Nephron (organoid): ENCODE data around the gene ISG15.
A peak's percentile ranks its signal among the peaks of the same experiment; 100 is the strongest.

Source experiments
- H3K27ac Mint-ChIP-seq, 3 experiments: 2 replicates each; pipeline ENCODE4 v1.8.0; 2020; ENCODE audit warnings: mixed read lengths in 3 of 3, mild to moderate bottlenecking in 2 of 3, moderate library complexity in 1 of 3
- H3K27me3 Mint-ChIP-seq: 2 replicates; pipeline ENCODE4 v1.8.0; 2021; ENCODE audit warnings: low read depth, mild to moderate bottlenecking, moderate library complexity, mixed read lengths
- H3K36me3 Mint-ChIP-seq: 2 replicates; pipeline ENCODE4 v1.8.0; 2020; ENCODE audit warnings: low read depth, mixed read lengths
- H3K4me1 Mint-ChIP-seq: 2 replicates; pipeline ENCODE4 v1.8.0; 2020; ENCODE audit warnings: mixed read lengths
- H3K4me3 Mint-ChIP-seq, 3 experiments: 2 replicates each; pipeline ENCODE4 v1.8.0; 2020; ENCODE audit warnings: mild to moderate bottlenecking in 3 of 3, mixed read lengths in 3 of 3, moderate library complexity in 2 of 3
- H3K9me3 Mint-ChIP-seq: 2 replicates; pipeline ENCODE4 v1.8.0; 2020; ENCODE audit warnings: mixed read lengths
- TF ChIP-seq, protein P1 (sequence below), 3 experiments: fragments of 200-600 bp; sonication (generic); IDR thresholded peaks; one replicate each; pipeline ENCODE4 v1.5.0; 2021; ENCODE audit warnings: antibody characterized with exemption in 3 of 3; ENCODE audit not compliant: unreplicated experiment in 3 of 3

The ISG15 gene

DNA sequence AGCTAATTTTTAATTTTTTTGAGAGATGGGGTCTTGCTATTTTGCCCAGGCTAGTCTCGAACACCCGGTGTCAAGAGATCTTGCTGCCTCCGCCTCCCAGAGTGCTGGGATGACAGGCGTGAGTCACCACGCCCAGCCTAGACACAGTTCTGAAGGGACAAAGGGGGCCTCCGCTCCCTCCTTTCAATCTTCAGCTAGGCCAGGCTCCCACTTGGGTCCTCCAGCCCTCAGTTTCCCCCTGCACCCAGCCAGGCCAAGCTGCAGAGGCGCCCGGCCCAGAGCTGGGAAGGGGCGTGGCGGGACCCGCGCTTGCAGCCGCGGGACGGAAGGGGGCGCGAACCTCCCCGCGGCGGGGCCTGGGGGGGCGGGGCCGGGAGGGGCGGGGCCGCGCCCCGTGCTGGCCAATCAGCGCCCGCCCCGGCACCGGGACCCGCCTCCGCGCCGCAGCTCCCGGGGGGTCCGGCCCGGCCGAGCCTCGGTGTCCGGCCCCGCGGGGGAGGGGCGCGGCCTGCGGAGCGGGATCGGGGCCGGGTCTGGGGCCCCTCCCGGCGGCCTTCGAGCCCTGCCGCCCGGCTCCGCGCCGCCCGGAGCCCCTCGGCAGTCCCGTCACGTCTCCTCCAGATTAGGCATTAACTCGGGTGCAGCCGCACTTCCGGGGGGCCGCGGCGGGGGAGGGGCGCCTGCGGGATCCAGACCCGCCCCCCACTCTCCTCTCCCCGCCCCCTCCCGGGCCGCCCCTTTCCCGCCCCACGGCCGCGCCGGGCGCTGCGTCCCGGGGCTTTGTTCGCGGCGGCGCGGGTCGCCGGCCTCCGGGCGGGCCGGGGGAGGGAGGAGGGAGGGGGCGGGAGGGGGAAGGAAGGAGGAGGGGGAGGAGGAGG lies 6.1 kb downstream of the ISG15 start:
- no peaks in the 10 kb centered on the region for H3K27me3 Mint-ChIP-seq
- H3K4me1 Mint-ChIP-seq = peaks cover 21% of the 10 kb centered on the region
- no peaks in the 10 kb centered on the region for H3K9me3 Mint-ChIP-seq
- H3K27ac Mint-ChIP-seq = peak overlapping the region in 1 of 3 experiments; percentile 41
- H3K36me3 Mint-ChIP-seq = no peaks in the 10 kb centered on the region
- TF ChIP-seq, protein P1, sequence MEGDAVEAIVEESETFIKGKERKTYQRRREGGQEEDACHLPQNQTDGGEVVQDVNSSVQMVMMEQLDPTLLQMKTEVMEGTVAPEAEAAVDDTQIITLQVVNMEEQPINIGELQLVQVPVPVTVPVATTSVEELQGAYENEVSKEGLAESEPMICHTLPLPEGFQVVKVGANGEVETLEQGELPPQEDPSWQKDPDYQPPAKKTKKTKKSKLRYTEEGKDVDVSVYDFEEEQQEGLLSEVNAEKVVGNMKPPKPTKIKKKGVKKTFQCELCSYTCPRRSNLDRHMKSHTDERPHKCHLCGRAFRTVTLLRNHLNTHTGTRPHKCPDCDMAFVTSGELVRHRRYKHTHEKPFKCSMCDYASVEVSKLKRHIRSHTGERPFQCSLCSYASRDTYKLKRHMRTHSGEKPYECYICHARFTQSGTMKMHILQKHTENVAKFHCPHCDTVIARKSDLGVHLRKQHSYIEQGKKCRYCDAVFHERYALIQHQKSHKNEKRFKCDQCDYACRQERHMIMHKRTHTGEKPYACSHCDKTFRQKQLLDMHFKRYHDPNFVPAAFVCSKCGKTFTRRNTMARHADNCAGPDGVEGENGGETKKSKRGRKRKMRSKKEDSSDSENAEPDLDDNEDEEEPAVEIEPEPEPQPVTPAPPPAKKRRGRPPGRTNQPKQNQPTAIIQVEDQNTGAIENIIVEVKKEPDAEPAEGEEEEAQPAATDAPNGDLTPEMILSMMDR (IDR thresholded peaks at IDR 0.05; ENCODE audit: unreplicated experiment in 3 of 3) = peak; percentile 42 to 55 (median 53)
- H3K4me3 Mint-ChIP-seq = peak overlapping the region; percentile 27 to 66 (median 64)

DNA sequence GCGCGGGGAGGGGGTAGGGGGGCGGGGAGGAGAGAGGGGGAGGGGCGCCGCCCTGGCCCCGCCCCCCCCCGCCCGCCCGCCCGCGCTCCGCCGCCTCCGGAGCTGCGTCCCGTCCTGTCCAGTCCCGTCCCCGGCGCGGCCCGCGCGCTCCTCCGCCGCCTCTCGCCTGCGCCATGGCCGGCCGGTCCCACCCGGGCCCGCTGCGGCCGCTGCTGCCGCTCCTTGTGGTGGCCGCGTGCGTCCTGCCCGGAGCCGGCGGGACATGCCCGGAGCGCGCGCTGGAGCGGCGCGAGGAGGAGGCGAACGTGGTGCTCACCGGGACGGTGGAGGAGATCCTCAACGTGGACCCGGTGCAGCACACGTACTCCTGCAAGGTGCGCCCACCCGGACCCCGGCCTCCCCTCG lies 6.7 kb downstream of the ISG15 start, which contains the start of gene AGRN:
AGRN (plus strand) TSS at position 121 of the 405 bp plus-strand sequence; CDS start at position 174, 53 bp downstream.
- H3K36me3 Mint-ChIP-seq = no peaks in the 10 kb centered on the region
- TF ChIP-seq, protein P1 (IDR thresholded peaks at IDR 0.05; ENCODE audit: unreplicated experiment in 3 of 3) = no peak
- H3K9me3 Mint-ChIP-seq = no peaks in the 10 kb centered on the region
- H3K27me3 Mint-ChIP-seq = no peaks in the 10 kb centered on the region
- H3K27ac Mint-ChIP-seq = peak within 1 kb of the TSS in 2 of 3 experiments; percentile 41 to 50
- peaks cover 21% of the 10 kb centered on the region for H3K4me1 Mint-ChIP-seq
- H3K4me3 Mint-ChIP-seq = peak within 1 kb of the TSS; percentile 80 to 87 (median 83)

DNA sequence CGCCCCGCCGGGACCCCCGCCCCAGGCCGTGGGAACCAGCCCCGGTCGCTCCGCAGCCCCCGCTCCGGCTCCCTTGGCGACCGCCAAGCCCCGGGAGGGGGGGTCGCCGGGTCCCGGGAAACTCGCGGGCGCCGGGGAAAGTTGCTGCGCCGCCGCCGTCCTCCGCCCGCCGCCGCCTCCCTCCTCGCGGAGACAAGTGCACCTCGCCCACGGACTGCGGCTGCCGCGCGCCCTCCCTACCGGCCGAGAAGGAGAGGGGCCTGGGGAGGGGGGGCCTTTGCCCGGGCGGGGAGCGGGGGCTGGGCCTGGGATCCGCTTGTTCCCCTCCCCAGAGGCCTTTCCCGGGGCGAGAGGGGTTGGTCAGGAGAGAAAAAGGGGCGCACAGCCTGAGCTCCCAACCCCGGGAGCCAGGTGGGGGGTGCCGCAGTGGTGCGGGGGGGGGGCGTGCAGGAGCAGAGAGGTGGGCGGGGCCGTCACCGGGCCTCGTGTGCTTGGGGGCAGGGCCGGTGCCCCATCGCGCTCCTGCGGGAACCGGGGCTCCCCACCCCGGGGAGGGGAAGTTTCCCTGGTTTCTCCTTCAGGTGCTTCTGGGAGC lies 7.2 kb downstream of the ISG15 start:
- TF ChIP-seq, protein P1 (IDR thresholded peaks at IDR 0.05; ENCODE audit: unreplicated experiment in 3 of 3) = no peak
- Mint-ChIP-seq H3K4me1 (peaks cover 21% of the 10 kb centered on the region), H3K27me3 (no peaks in the 10 kb centered on the region), H3K4me3 (peak overlapping the region; percentile 80 to 87 (median 83)), H3K27ac (no peak overlapping the region), H3K9me3 (no peaks in the 10 kb centered on the region), H3K36me3 (no peaks in the 10 kb centered on the region)

DNA sequence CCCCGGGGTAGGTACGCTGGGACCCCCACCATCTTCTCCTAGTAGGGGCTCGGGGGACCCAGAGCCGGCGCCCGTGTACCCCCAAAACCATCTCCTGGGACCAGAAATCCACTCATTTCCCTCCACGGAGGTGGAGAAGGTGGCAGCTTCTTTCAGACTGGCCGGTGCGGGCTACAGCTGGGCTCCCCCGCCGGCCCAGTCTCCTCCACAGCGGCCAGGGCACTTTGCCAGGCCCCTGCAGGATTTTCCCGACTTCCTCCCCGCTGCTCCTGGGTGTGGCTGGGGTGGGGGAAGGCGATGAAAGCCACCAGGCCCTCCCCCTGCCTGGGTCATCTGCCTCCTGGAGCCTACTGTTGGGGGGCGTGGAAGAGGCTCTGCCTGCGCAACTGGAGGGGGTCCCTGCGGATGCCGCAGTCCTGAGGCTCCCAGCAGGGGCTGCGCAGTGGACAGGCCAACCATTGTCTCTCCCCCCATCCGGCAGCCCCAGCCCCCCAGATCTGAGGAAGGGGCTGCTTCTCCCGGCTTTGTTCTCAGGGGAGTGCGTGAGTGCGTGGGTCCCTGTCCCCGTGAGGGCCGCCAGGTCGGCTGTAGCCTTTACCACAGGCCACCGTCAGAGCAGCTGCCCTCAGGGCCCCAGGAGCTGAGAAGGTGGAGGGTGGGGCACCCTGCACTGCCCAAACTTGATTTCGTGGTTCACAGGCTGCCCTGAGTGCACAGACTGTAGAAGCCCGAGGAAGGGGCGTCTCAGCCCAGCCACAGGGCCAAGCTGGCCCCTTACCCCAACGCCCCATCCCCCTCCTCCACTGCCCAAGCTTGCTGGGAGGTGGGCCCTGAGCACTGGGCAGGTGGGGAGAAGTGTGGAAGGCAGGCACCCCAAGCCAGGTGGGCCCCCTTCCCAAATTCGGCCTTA lies 8.0 kb downstream of the ISG15 start:
- TF ChIP-seq, protein P1 (IDR thresholded peaks at IDR 0.05; ENCODE audit: unreplicated experiment in 3 of 3) = no peak
- Mint-ChIP-seq H3K36me3 (no peaks in the 10 kb centered on the region), H3K4me3 (peak overlapping the region; percentile 80 to 89 (median 87)), H3K27ac (peak overlapping the region in 1 of 3 experiments; percentile 50), H3K27me3 (no peaks in the 10 kb centered on the region), H3K9me3 (no peaks in the 10 kb centered on the region), H3K4me1 (peaks cover 26% of the 10 kb centered on the region)

DNA sequence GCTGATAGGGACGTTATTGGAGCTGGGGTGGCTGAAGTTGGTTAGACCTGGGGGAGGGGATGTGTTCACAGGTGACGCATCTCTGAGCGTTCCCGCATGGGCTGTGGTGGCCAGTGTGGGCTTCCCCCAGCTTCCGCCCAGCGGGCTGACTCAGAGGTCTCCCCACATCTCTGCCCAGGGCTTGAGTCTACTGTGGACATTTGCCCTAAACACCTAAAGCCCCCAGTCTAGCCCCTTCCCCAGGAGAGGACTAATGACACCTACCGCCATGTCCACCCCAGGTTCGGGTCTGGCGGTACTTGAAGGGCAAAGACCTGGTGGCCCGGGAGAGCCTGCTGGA lies 8.6 kb downstream of the ISG15 start:
- no peaks in the 10 kb centered on the region for H3K27me3 Mint-ChIP-seq
- no peaks in the 10 kb centered on the region for H3K36me3 Mint-ChIP-seq
- no peaks in the 10 kb centered on the region for H3K9me3 Mint-ChIP-seq
- peaks cover 26% of the 10 kb centered on the region for H3K4me1 Mint-ChIP-seq
- no peak overlapping the region for H3K27ac Mint-ChIP-seq
- H3K4me3 Mint-ChIP-seq = peak overlapping the region; percentile 80 to 89 (median 87)
- TF ChIP-seq, protein P1 (IDR thresholded peaks at IDR 0.05; ENCODE audit: unreplicated experiment in 3 of 3) = no peak
